SK-N-SH (cell line): ENCODE measurements around the gene SRBD1. TPM values are rescaled to one million over a fixed set of nuclear protein-coding genes. Genes with fewer than 3 reads are reported as not detected.

Experiments used
- CTCF ChIA-PET: fragments of 300-600, 350-600 bp; formaldehyde crosslinking; extraction: SDS; loops from one replicate; lab custom pipeline; 2021; lab: Yijun Ruan, JAX
- POLR2A ChIA-PET: fragments of 350-600 bp; sonication (Branson Sonifier 250); formaldehyde crosslinking; extraction: SDS; loops from one replicate; lab custom pipeline; 2020; ENCODE audit warnings: antibody characterized with exemption, inconsistent platforms; lab: Yijun Ruan, JAX
- DNase-seq: peaks from one replicate; pipeline ENCODE4 v3.0.0; 2012
- H2AFZ ChIP-seq: fragments of 200-600 bp; sonication (generic); 2 replicates; pipeline ENCODE4 v1.8.1; 2016; ENCODE audit warnings: antibody characterized with exemption, mild to moderate bottlenecking, low read depth
- H3F3A ChIP-seq: fragments of 200-600 bp; sonication (generic); replicated peaks from 2 replicates; pipeline ENCODE3; 2016; ENCODE audit warnings: antibody characterized with exemption, mild to moderate bottlenecking; ENCODE audit not compliant: insufficient read depth
- H3K27ac ChIP-seq, 2 experiments: fragments of 200-500 bp in 1 of 2; fragments of 200-600 bp in 1 of 2; sonication (Bioruptor generic) in 1 of 2; sonication (generic), shearing (Covaris generic) in 1 of 2; 2 replicates each; pipeline versions ENCODE4 v1.5.1 to v1.6.1; 2014 to 2016; ENCODE audit warnings: low read depth in 2 of 2, inconsistent platforms in 1 of 2, low read length in 1 of 2, mild to moderate bottlenecking in 1 of 2, mixed read lengths in 1 of 2
- H3K27me3 ChIP-seq: fragments of 200-600 bp; sonication (generic), shearing (Covaris generic); 2 replicates; pipeline ENCODE4 v1.6.1; 2016; ENCODE audit warnings: mixed run types; ENCODE audit not compliant: insufficient read depth
- H3K36me3 ChIP-seq, 2 experiments: fragments of 200-500 bp in 1 of 2; fragments of 200-600 bp in 1 of 2; sonication (Bioruptor generic) in 1 of 2; sonication (generic) in 1 of 2; replicated peaks in 1 of 2; 2 replicates each; pipeline versions ENCODE3 to v1.5.1; 2014 to 2016; ENCODE audit warnings: low read length in 1 of 2, mild to moderate bottlenecking in 1 of 2; ENCODE audit not compliant: insufficient read depth in 2 of 2, control insufficient read depth in 1 of 2
- H3K4me1 ChIP-seq, 2 experiments: fragments of 200-500 bp in 1 of 2; fragments of 200-600 bp in 1 of 2; sonication (Bioruptor generic) in 1 of 2; sonication (generic), shearing (Covaris generic) in 1 of 2; 2 replicates each; pipeline versions ENCODE4 v1.5.1 to v1.6.1; 2014 to 2016; ENCODE audit warnings: low read depth in 1 of 2, low read length in 1 of 2, mixed run types in 1 of 2; ENCODE audit not compliant: insufficient read depth in 2 of 2, control insufficient read depth in 1 of 2
- H3K4me2 ChIP-seq: fragments of 200-600 bp; sonication (generic), shearing (Covaris generic); 2 replicates; pipeline ENCODE4 v1.6.1; 2017; ENCODE audit warnings: mixed run types
- H3K4me3 ChIP-seq, 2 experiments: fragments of 200-500 bp in 1 of 2; fragments of 200-600 bp in 1 of 2; sonication (Bioruptor generic) in 1 of 2; sonication (generic), shearing (Covaris generic) in 1 of 2; 2 replicates each; pipeline versions ENCODE4 v1.5.1 to v1.8.1; 2014 to 2016; ENCODE audit warnings: low read depth in 2 of 2, inconsistent platforms in 1 of 2, low read length in 1 of 2, mild to moderate bottlenecking in 1 of 2, mixed read lengths in 1 of 2, moderate library complexity in 1 of 2
- H3K79me2 ChIP-seq: fragments of 200-600 bp; sonication (generic); 2 replicates; pipeline ENCODE4 v1.8.1; 2017; ENCODE audit warnings: mild to moderate bottlenecking; ENCODE audit not compliant: insufficient read depth
- H3K9ac ChIP-seq: fragments of 200-600 bp; sonication (generic); 2 replicates; pipeline ENCODE4 v1.6.1; 2017; ENCODE audit warnings: mixed run types
- H3K9me2 ChIP-seq: fragments of 200-600 bp; sonication (generic); 2 replicates; pipeline ENCODE4 v1.6.1; 2017; ENCODE audit warnings: mixed run types
- H3K9me3 ChIP-seq: fragments of 200-600 bp; sonication (generic); 2 replicates; pipeline ENCODE4 v1.6.1; 2017; ENCODE audit warnings: mixed run types, mild to moderate bottlenecking, moderate library complexity
- H4K20me1 ChIP-seq: fragments of 200-600 bp; sonication (generic); 2 replicates; pipeline ENCODE4 v1.6.1; 2017; ENCODE audit warnings: mild to moderate bottlenecking, mixed run types; ENCODE audit not compliant: insufficient read depth
- JUND ChIP-seq: IDR thresholded peaks from 2 replicates; pipeline ENCODE4 v1.4.0; 2012
- MEF2A ChIP-seq: IDR thresholded peaks from 2 replicates; pipeline ENCODE4 v1.4.0; 2012; ENCODE audit warnings: low read depth, borderline replicate concordance
- MXI1 ChIP-seq: IDR thresholded peaks from 2 replicates; pipeline ENCODE4 v1.6.1; 2012; ENCODE audit warnings: mild to moderate bottlenecking, low read depth, low read length, improper control_type of control experiment
- POLR2AphosphoS5 ChIP-seq: IDR thresholded peaks from 2 replicates; pipeline ENCODE4 v1.6.1; 2012; ENCODE audit warnings: low read depth, low read length
- RCOR1 ChIP-seq: fragments of 150-350 bp; IDR thresholded peaks from 2 replicates; pipeline ENCODE4 v1.6.1; 2017; ENCODE audit warnings: antibody characterized with exemption, low read length
- SMC3 ChIP-seq: IDR thresholded peaks from 2 replicates; pipeline ENCODE4 v1.6.1; 2012; ENCODE audit warnings: low read depth, low read length, improper control_type of control experiment
- WGBS: methylation state at CpG from one replicate; pipeline ENCODE4 v1.1.6; 2017; ENCODE audit warnings: low lambda C conversion rate; 5-methylcytosine and 5-hydroxymethylcytosine counted together
- polyA plus RNA-seq, 3 experiments: library from polyadenylated mRNA; depleted of rRNA; stranded (reverse); fragments of >200 nt; gene quantifications; 2 replicates each; pipeline ENCODE4 v1.2.3, GENCODE V29; 2012
- small RNA-seq, 7 experiments: library from RNA; depleted of rRNA; stranded (forward); fragments of <200 nt; gene quantifications; one replicate each; pipeline ENCODE3, GENCODE V24; 2012
- TF ChIP-seq, protein P1 (sequence below): IDR thresholded peaks from 2 replicates; pipeline ENCODE4; 2012
- TF ChIP-seq, protein P2 (sequence below): fragments of 150-350 bp; IDR thresholded peaks from 2 replicates; pipeline ENCODE4 v1.6.1; 2016; ENCODE audit warnings: mild to moderate bottlenecking, low read depth, low read length

The SRBD1 gene
- polyA plus RNA-seq, 1 of the 3 experiments (the other 2 are of a cell fraction), result 3.2 TPM

DNA sequence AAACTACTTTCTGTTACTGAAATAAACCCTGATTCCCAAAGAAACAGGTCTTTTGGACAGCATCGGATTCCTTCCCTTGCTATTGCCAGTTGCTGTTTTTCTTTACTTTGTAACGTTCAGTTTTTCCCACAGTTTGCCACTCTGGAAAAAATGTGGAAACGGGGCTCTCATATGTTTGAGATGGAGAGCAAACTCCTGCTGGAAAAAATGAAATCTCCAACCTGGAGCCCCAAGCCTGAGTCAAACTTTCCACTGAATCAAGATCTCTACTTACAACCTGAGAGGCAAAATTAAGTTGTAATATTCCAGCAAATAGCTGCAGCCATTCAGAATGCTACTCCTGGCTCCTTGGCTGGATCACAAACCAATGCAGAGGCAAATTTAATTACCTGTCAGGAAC is 270.7 kb downstream of the SRBD1 start:
- no peak for TF ChIP-seq POLR2AphosphoS5
- TF ChIP-seq, protein P1, sequence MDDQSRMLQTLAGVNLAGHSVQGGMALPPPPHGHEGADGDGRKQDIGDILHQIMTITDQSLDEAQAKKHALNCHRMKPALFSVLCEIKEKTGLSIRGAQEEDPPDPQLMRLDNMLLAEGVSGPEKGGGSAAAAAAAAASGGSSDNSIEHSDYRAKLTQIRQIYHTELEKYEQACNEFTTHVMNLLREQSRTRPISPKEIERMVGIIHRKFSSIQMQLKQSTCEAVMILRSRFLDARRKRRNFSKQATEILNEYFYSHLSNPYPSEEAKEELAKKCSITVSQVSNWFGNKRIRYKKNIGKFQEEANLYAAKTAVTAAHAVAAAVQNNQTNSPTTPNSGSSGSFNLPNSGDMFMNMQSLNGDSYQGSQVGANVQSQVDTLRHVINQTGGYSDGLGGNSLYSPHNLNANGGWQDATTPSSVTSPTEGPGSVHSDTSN, result no peak
- TF ChIP-seq JUND, result no peak
- TF ChIP-seq, protein P2, sequence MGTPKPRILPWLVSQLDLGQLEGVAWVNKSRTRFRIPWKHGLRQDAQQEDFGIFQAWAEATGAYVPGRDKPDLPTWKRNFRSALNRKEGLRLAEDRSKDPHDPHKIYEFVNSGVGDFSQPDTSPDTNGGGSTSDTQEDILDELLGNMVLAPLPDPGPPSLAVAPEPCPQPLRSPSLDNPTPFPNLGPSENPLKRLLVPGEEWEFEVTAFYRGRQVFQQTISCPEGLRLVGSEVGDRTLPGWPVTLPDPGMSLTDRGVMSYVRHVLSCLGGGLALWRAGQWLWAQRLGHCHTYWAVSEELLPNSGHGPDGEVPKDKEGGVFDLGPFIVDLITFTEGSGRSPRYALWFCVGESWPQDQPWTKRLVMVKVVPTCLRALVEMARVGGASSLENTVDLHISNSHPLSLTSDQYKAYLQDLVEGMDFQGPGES, result no peak
- no peak for TF ChIP-seq RCOR1
- TF ChIP-seq SMC3, result no peak
- POLR2A ChIA-PET, result no interaction called here

DNA sequence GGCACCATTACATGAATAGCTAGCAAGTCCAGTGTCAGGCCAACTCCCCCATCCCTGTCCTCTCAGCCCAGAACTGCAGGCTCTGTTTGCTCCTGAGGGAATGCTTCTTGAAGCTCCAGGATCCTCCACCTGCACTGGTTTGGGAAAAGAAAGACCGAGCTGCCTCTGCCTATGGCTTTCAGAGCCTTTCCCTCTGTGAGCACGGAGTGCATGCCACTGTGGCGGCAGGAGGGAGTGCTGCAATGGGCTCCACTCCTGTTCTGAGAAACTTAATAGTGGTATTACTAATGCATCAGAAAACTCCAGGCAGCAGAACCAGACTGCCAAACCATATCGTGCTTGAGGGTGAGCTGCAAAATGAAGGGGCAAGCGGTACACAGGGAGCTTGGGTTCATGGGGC is 271.8 kb downstream of the SRBD1 start:
- TF ChIP-seq MXI1 (no peak), MEF2A (no peak)
- H3K27me3 ChIP-seq, result no peaks in the 10 kb centered on the region
- H3K4me1 ChIP-seq, result peaks cover 0 to 8% of the 10 kb centered on the region in 2 experiments; a peak in 1 of 4 replicates
- no peak overlapping the region for H2AFZ ChIP-seq
- H3K4me3 ChIP-seq, result no peak overlapping the region
- H3K79me2 ChIP-seq, result no peaks in the 10 kb centered on the region
- H3F3A ChIP-seq, result no peaks in the 10 kb centered on the region
- H3K36me3 ChIP-seq, result no peaks in the 10 kb centered on the region
- H3K9me2 ChIP-seq, result no peaks in the 10 kb centered on the region
- no peak overlapping the region for H3K27ac ChIP-seq
- ChIA-PET POLR2A (no interaction called here), CTCF (interaction anchor here (1.0 to 1.5 kb wide), 4 partner anchors 8 to 358 kb away, joined by 3 read pairs; no protein-coding TSS in a partner anchor)
- H3K9ac ChIP-seq, result no peak overlapping the region
- DNase-seq, result no peak
- no peaks in the 10 kb centered on the region for H3K9me3 ChIP-seq
- no peak overlapping the region for H3K4me2 ChIP-seq
- WGBS, result 77% methylated on average over 5 of the region's 5 CpGs
- no peaks in the 10 kb centered on the region for H4K20me1 ChIP-seq

More for the DNA sequence above, 270.7 kb downstream of the SRBD1 start:
- Histone ChIP-seq H3K4me3 (no peak overlapping the region), H3K27ac (no peak overlapping the region), H3K9me2 (no peaks in the 10 kb centered on the region), H3K9me3 (no peaks in the 10 kb centered on the region), H3K9ac (no peak overlapping the region), H3K27me3 (no peaks in the 10 kb centered on the region), H3K79me2 (no peaks in the 10 kb centered on the region), H2AFZ (no peak overlapping the region), H3K4me1 (peaks cover 0 to 4% of the 10 kb centered on the region in 2 experiments; a peak in 1 of 4 replicates), H4K20me1 (no peaks in the 10 kb centered on the region), H3F3A (no peaks in the 10 kb centered on the region), H3K4me2 (no peak overlapping the region), H3K36me3 (no peaks in the 10 kb centered on the region)
- WGBS, result 52% methylated on average over 3 of the region's 3 CpGs
- DNase-seq, result no peak
- CTCF ChIA-PET, result interaction anchor here (1.4 to 1.5 kb wide), 2 partner anchors 9 to 359 kb away, joined by 3 read pairs; no protein-coding TSS in a partner anchor

Small RNAs within 50 kb of the gene (small RNA-seq; reads per million reads assigned to genes)
- gene RN7SL414P, result 0 to 0.26 (median 0) reads per million in 7 experiments

Other genes starting within 250 kb of the SRBD1 start
- 16.3 and 20.4 TPM in 2 replicates for gene PRKCE, start 40.4 kb upstream of the SRBD1 start, polyA plus RNA-seq (2012; rRNA removed)